ENCODE results near the gene TOM1. TPM values are rescaled to one million over a fixed set of nuclear protein-coding genes. Genes with fewer than 3 reads are reported as not detected.

TOM1 gene
- 22.3 and 23.9 TPM in 2 replicates for total RNA-seq (2021)
- long read RNA-seq, transcript TOM1-210 (15 exons, 2,389 nt): major isoform, 176 of 265 reads
- long read RNA-seq, transcript TOM1-204 (15 exons, 2,390 nt): minor isoform, 22 of 265 reads
- long read RNA-seq, partial matches to known transcripts: 14 of 265 reads
- long read RNA-seq, other reads (novel, unspliced or antisense): 50 of 265 reads

GRCh38 chr22:35299673-35300499, at the start of gene TOM1:
Gene TOM1 (plus strand): TSS chr22:35299894. CDS start chr22:35299929, 35 bp downstream.
- peak within 1 kb of the TSS; percentile 45 for H3K18ac ChIP-seq (ENCODE audit: insufficient read length, low read depth, low read length)
- H4K8ac ChIP-seq (replicated peaks; ENCODE audit: insufficient read length, low read depth, low read length): no peak within 1 kb of the TSS
- Mint-ChIP-seq H3K27ac (peak within 1 kb of the TSS; percentile 27 to 96 (median 95); a peak in 4 of 7 replicates), H3K36me3 (ENCODE audit: insufficient read depth in 1 of 3, low read depth in 3 of 3) (peaks cover 0 to 16% (median 14%) of the 10 kb centered on the region in 3 experiments; a peak in 5 of 7 replicates), H3K4me3 (peak within 1 kb of the TSS; percentile 86 to 92), H3K9me3 (no peaks in the 10 kb centered on the region), H3K4me1 (peaks cover 6 to 7% of the 10 kb centered on the region in 2 experiments; a peak in 3 of 4 replicates), H3K27me3 (ENCODE audit: low read depth) (no peaks in the 10 kb centered on the region)
- H3K27ac ChIP-seq (ENCODE audit: insufficient read length, low read depth, low read length): peak within 1 kb of the TSS; percentile 38
- H3K79me1 ChIP-seq (ENCODE audit: insufficient read depth, low read depth, low read length, poor library complexity, severe bottlenecking): no peaks in the 10 kb centered on the region
- no CpG with 5 or more reads among the region's 64 CpGs for WGBS (ENCODE audit: extremely low coverage, insufficient read length, low lambda C conversion rate)
- no peak for TF ChIP-seq CTCF (conservative IDR thresholded peaks at IDR 0.05)
- no peaks in the 10 kb centered on the region for H3K79me2 ChIP-seq (ENCODE audit: insufficient read depth, low read length)
- no peak within 1 kb of the TSS for H3K56ac ChIP-seq (ENCODE audit: insufficient read length, low read depth, low read length)
- H3T11ph ChIP-seq (ENCODE audit: low read length): no peak within 1 kb of the TSS
- no peak within 1 kb of the TSS for H2AK5ac ChIP-seq (ENCODE audit: insufficient read length, low read length)
- H3K4me1 ChIP-seq (ENCODE audit: insufficient read depth, low read length): no peaks in the 10 kb centered on the region
- H2BK15ac ChIP-seq (ENCODE audit: low read depth, low read length): no peak within 1 kb of the TSS
- no peaks in the 10 kb centered on the region for H3K27me3 ChIP-seq (ENCODE audit: insufficient read depth, low read length)
- no peak within 1 kb of the TSS for H3K14ac ChIP-seq (ENCODE audit: insufficient read depth, low read length)
- H2BK5ac ChIP-seq (ENCODE audit: insufficient read length, low read length): no peak within 1 kb of the TSS
- H4K91ac ChIP-seq (ENCODE audit: insufficient read length, low read depth, low read length): no peak within 1 kb of the TSS
- H2BK12ac ChIP-seq (ENCODE audit: insufficient read length, low read depth, low read length): no peak within 1 kb of the TSS
- H3K23ac ChIP-seq (ENCODE audit: insufficient read length, low read depth, low read length): no peak within 1 kb of the TSS
- H4K5ac ChIP-seq (ENCODE audit: insufficient read length, low read depth, low read length): no peak within 1 kb of the TSS
- peak within 1 kb of the TSS; percentile 66 for H3K9ac ChIP-seq (ENCODE audit: extremely low read depth, insufficient read length, low read length)
- H2BK120ac ChIP-seq (ENCODE audit: low read depth, low read length, poor library complexity, severe bottlenecking): no peak within 1 kb of the TSS
- no peak within 1 kb of the TSS for H2AFZ ChIP-seq (ENCODE audit: low read length)
- no peaks in the 10 kb centered on the region for H3K23me2 ChIP-seq (ENCODE audit: insufficient read length, low read depth, low read length, poor library complexity, severe bottlenecking)
- no peaks in the 10 kb centered on the region for H3K9me3 ChIP-seq (ENCODE audit: control insufficient read depth, low read depth, low read length)
- no peak within 1 kb of the TSS for H2BK20ac ChIP-seq (ENCODE audit: low read depth, low read length, poor library complexity, severe bottlenecking)
- DNase-seq: peak; percentile 98
- H4K20me1 ChIP-seq (ENCODE audit: control insufficient read depth, insufficient read depth, insufficient read length): no peaks in the 10 kb centered on the region
- no peak within 1 kb of the TSS for H3K4ac ChIP-seq (ENCODE audit: low read depth, low read length)
- H3K4me2 ChIP-seq (ENCODE audit: insufficient read depth, insufficient read length, low read length): peak within 1 kb of the TSS; percentile 86
